HCT116 (cell line): Measurements from ENCODE around the gene TTC33. TPM values are rescaled to one million over a fixed set of nuclear protein-coding genes. Genes with fewer than 3 reads are reported as not detected.

ENCODE experiments used
- ATAC-seq: fragments of 200-7000 bp; cut with Tn5 transposase; 2 replicates; pipeline ENCODE4 v1.9.1; 2020; ENCODE audit warnings: mild to moderate bottlenecking, moderate library complexity
- BruUV-seq: library from RNA; stranded (reverse); fragments of 400-500 nt; replicated peaks from 2 replicates; lab custom pipeline; 2021; lab: Mats Ljungman, UMichigan
- CTCF ChIA-PET: fragments of 300-600 bp; sonication (Branson Sonifier 250); formaldehyde crosslinking; loops from one replicate; lab custom pipeline; 2021; ENCODE audit warnings: antibody characterized with exemption; lab: Charles Lee
- POLR2A ChIA-PET: fragments of 300-600, 350-600 bp; sonication (Branson Sonifier 250); formaldehyde crosslinking; loops from one replicate; lab custom pipeline; 2021; ENCODE audit warnings: antibody characterized with exemption; lab: Charles Lee
- RAD21 ChIA-PET, 2 experiments: fragments of 300-600 bp; sonication (Branson Sonifier 250); formaldehyde crosslinking; loops; one replicate each; lab custom pipeline; 2023; ENCODE audit warnings: low total read pairs in 2 of 2; ENCODE audit not compliant: uncharacterized antibody in 2 of 2, unreplicated experiment in 2 of 2, low non-redundant PET in 1 of 2; lab: Charles Lee
- DNase-seq: peaks from one replicate; pipeline ENCODE4 v3.0.0-alpha.2; 2010; ENCODE audit warnings: low read depth, low spot score
- H2AFZ ChIP-seq: fragments of 200-600 bp; shearing (Covaris generic), sonication (generic); 2 replicates; pipeline ENCODE4 v1.6.1; 2017; ENCODE audit warnings: low read depth, mixed run types, mixed read lengths, antibody characterized with exemption, low read length; ENCODE audit not compliant: poor library complexity, severe bottlenecking
- H3K27ac ChIP-seq: 2 replicates; pipeline ENCODE4 v1.5.1; 2012; ENCODE audit warnings: low read depth, low read length
- H3K27me3 ChIP-seq: fragments of 200-600 bp; sonication (generic); 2 replicates; pipeline ENCODE4 v1.6.1; 2016; ENCODE audit warnings: mixed run types, low read length, mixed read lengths; ENCODE audit not compliant: insufficient read depth
- H3K36me3 ChIP-seq, 2 experiments: fragments of 200-500 bp in 1 of 2; fragments of 200-600 bp in 1 of 2; sonication (Bioruptor generic) in 1 of 2; sonication (generic) in 1 of 2; 2 replicates each; pipeline versions ENCODE4 v1.5.1 to v1.6.1; 2014 to 2016; ENCODE audit warnings: low read length in 2 of 2, inconsistent platforms in 1 of 2, mixed read lengths in 1 of 2, mixed run types in 1 of 2; ENCODE audit not compliant: insufficient read depth in 2 of 2, control insufficient read depth in 1 of 2
- H3K4me1 ChIP-seq, 2 experiments: fragments of 200-600 bp in 1 of 2; sonication (generic) in 1 of 2; 2 replicates each; pipeline versions ENCODE4 v1.5.1 to v1.6.1; 2012 to 2017; ENCODE audit warnings: low read length in 2 of 2, inconsistent platforms in 1 of 2, mild to moderate bottlenecking in 1 of 2, mixed read lengths in 1 of 2, mixed run types in 1 of 2, moderate library complexity in 1 of 2; ENCODE audit not compliant: insufficient read depth in 2 of 2, control insufficient read depth in 1 of 2
- H3K4me2 ChIP-seq: fragments of 200-600 bp; sonication (generic); 2 replicates; pipeline ENCODE4 v1.6.1; 2017; ENCODE audit warnings: mixed run types, low read length, mixed read lengths
- H3K4me3 ChIP-seq, 2 experiments: fragments of 200-600 bp in 1 of 2; sonication (generic) in 1 of 2; replicated peaks in 1 of 2; 2 replicates each; pipeline ENCODE4 v1.5.1; 2011 to 2016; ENCODE audit warnings: low read length in 2 of 2, control low read depth in 1 of 2, low read depth in 1 of 2, mild to moderate bottlenecking in 1 of 2, mixed read lengths in 1 of 2, mixed run types in 1 of 2
- H3K79me2 ChIP-seq: fragments of 200-600 bp; sonication (generic); 2 replicates; pipeline ENCODE4 v1.6.1; 2017; ENCODE audit warnings: mild to moderate bottlenecking, mixed run types, low read length, moderate library complexity, mixed read lengths; ENCODE audit not compliant: insufficient read depth
- H3K9ac ChIP-seq: fragments of 200-600 bp; sonication (generic); 2 replicates; pipeline ENCODE4 v1.6.1; 2016; ENCODE audit warnings: low read length, mixed read lengths
- H3K9me2 ChIP-seq: fragments of 200-600 bp; sonication (generic), shearing (Covaris generic); 2 replicates; pipeline ENCODE4 v1.6.1; 2017; ENCODE audit warnings: mixed run types, mild to moderate bottlenecking, moderate library complexity; ENCODE audit not compliant: insufficient read depth
- H3K9me3 ChIP-seq, 2 experiments: fragments of 200-500 bp in 1 of 2; fragments of 200-600 bp in 1 of 2; sonication (Bioruptor generic) in 1 of 2; sonication (generic) in 1 of 2; 2 replicates each; pipeline ENCODE4 v1.6.1; 2014 to 2017; ENCODE audit warnings: low read length in 2 of 2, mixed read lengths in 2 of 2, inconsistent platforms in 1 of 2, low read depth in 1 of 2, mild to moderate bottlenecking in 1 of 2, mixed run types in 1 of 2, moderate library complexity in 1 of 2; ENCODE audit not compliant: control insufficient read depth in 1 of 2, insufficient read depth in 1 of 2
- H4K20me1 ChIP-seq: fragments of 200-600 bp; sonication (generic), shearing (Covaris generic); 2 replicates; pipeline ENCODE4 v1.6.1; 2017; ENCODE audit warnings: mixed run types, mild to moderate bottlenecking, moderate library complexity; ENCODE audit not compliant: insufficient read depth
- CEBPB ChIP-seq: IDR thresholded peaks from 2 replicates; pipeline ENCODE4 v1.6.1; 2012; ENCODE audit warnings: low read depth
- FOSL1 ChIP-seq: IDR thresholded peaks from 2 replicates; pipeline ENCODE4 v1.6.1; 2012; ENCODE audit warnings: low read depth
- RAD21 ChIP-seq: IDR thresholded peaks from 2 replicates; pipeline ENCODE4 v1.6.1; 2012; ENCODE audit warnings: low read depth, mild to moderate bottlenecking
- SIN3A ChIP-seq: IDR thresholded peaks from 2 replicates; pipeline ENCODE4 v1.6.1; 2012; ENCODE audit warnings: low read depth
- ZNF274 ChIP-seq: fragments of 200-500 bp; sonication (Bioruptor generic); IDR thresholded peaks from 2 replicates; pipeline ENCODE4 v1.6.1; 2014; ENCODE audit warnings: mild to moderate bottlenecking, low read depth, low read length, inconsistent platforms
- intact Hi-C: fragments of 100-400 bp; cut with micrococcal nuclease; formaldehyde crosslinking; loops from 2 replicates; pipeline ENCODE4 v1.10.0; 2022
- total RNA-seq: library from RNA; stranded (reverse); gene quantifications from one replicate; pipeline ENCODE4 v1.2.1, GENCODE V29; 2021; ENCODE audit not compliant: unreplicated experiment
- TF ChIP-seq, protein P1 (sequence below): IDR thresholded peaks from 2 replicates; pipeline ENCODE4 v1.6.1; 2012
- TF ChIP-seq, protein P2 (sequence below): IDR thresholded peaks from 2 replicates; pipeline ENCODE4 v1.6.1; 2012
- TF ChIP-seq, protein P3 (sequence below): IDR thresholded peaks from 2 replicates; pipeline ENCODE4 v1.6.1; 2012; ENCODE audit warnings: low read depth

TTC33 gene
- total RNA-seq, 1 experiment from 2014 or later = 14.5 TPM

DNA sequence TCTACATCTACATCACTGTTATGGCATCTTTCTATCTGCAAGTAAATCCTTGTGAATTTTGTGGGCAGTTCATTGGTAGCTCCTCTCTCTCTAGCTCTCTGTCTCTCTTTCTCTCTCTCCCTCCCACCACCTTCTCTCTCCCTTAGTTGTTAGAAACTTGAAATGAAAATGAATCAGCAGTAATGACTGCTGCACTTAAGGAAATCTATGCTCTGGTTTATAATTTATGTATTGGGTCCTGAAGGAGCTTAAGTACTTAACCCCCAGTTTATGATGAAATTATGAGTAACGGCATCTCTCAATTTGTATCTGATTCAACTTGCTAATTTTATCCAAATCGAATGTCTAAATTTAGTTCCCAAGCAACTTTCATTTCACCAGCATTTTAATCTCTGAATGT, 128.1 kb downstream of the TTC33 start:
- no peak overlapping the region for H3K4me2 ChIP-seq
- CTCF ChIA-PET = no interaction called here
- no peaks in the 10 kb centered on the region for H3K79me2 ChIP-seq
- intact Hi-C loops = no loop called here
- no peaks in the 10 kb centered on the region for H3K4me1 ChIP-seq
- BruUV-seq = no TSS peak
- DNase-seq (no peak), ATAC-seq (no peak)
- no peak overlapping the region for H2AFZ ChIP-seq
- H3K9ac ChIP-seq = no peak overlapping the region
- H3K27ac ChIP-seq = no peak overlapping the region
- POLR2A ChIA-PET = no interaction called here
- no peak overlapping the region for H3K4me3 ChIP-seq
- no peaks in the 10 kb centered on the region for H3K36me3 ChIP-seq
- no peak for TF ChIP-seq SIN3A
- TF ChIP-seq CEBPB = no peak
- TF ChIP-seq, protein P1, sequence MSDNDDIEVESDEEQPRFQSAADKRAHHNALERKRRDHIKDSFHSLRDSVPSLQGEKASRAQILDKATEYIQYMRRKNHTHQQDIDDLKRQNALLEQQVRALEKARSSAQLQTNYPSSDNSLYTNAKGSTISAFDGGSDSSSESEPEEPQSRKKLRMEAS = no peak
- no peak for TF ChIP-seq ZNF274
- TF ChIP-seq, protein P2, sequence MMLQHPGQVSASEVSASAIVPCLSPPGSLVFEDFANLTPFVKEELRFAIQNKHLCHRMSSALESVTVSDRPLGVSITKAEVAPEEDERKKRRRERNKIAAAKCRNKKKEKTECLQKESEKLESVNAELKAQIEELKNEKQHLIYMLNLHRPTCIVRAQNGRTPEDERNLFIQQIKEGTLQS = no peak
- TF ChIP-seq, protein P3, sequence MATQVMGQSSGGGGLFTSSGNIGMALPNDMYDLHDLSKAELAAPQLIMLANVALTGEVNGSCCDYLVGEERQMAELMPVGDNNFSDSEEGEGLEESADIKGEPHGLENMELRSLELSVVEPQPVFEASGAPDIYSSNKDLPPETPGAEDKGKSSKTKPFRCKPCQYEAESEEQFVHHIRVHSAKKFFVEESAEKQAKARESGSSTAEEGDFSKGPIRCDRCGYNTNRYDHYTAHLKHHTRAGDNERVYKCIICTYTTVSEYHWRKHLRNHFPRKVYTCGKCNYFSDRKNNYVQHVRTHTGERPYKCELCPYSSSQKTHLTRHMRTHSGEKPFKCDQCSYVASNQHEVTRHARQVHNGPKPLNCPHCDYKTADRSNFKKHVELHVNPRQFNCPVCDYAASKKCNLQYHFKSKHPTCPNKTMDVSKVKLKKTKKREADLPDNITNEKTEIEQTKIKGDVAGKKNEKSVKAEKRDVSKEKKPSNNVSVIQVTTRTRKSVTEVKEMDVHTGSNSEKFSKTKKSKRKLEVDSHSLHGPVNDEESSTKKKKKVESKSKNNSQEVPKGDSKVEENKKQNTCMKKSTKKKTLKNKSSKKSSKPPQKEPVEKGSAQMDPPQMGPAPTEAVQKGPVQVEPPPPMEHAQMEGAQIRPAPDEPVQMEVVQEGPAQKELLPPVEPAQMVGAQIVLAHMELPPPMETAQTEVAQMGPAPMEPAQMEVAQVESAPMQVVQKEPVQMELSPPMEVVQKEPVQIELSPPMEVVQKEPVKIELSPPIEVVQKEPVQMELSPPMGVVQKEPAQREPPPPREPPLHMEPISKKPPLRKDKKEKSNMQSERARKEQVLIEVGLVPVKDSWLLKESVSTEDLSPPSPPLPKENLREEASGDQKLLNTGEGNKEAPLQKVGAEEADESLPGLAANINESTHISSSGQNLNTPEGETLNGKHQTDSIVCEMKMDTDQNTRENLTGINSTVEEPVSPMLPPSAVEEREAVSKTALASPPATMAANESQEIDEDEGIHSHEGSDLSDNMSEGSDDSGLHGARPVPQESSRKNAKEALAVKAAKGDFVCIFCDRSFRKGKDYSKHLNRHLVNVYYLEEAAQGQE = no peak
- no peak for TF ChIP-seq FOSL1
- TF ChIP-seq RAD21 = no peak
- H3K9me3 ChIP-seq = no peaks in the 10 kb centered on the region
- RAD21 ChIA-PET = no interaction called here
- H3K27me3 ChIP-seq = no peaks in the 10 kb centered on the region
- no peaks in the 10 kb centered on the region for H3K9me2 ChIP-seq
- no peaks in the 10 kb centered on the region for H4K20me1 ChIP-seq
